ENCODE results near the gene C16orf74.
A peak's percentile ranks its signal among the peaks of the same experiment; 100 is the strongest.

The C16orf74 gene

DNA sequence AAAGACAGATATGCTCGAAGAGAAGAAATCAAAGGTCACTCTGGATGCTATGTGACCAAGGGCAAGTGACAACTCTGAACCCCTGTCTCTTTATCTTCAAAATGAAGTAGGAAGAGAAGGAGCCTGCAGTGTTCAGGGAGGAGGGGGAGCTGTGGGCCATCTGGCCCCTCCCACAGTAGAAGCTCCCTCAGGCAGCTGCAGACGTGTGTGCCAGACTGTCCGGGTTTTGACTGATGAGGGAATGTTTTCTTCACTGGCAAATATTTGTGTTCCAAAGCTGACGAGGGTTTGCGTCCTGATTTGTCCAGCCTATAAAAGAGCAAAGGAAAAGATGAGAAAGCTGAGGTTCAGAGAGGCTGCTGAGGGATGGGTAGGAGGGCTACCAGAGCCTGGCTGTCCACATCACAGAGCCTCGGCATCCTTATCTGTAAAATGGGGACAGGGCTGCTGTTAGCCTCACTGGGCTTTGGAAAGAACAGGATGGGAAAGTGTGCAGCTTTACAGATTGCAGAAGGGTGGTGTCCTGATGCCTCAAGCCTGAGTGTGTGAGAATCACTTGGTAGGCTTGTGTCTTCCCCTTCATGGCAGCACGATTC, 60.3 kb downstream of the C16orf74 start:
- peaks cover 41% of the 10 kb centered on the region for H3K27me3 Mint-ChIP-seq (ENCODE audit: low read depth, poor library complexity)
- peaks cover 24% of the 10 kb centered on the region for H3K4me1 Mint-ChIP-seq
- TF ChIP-seq, protein P1, sequence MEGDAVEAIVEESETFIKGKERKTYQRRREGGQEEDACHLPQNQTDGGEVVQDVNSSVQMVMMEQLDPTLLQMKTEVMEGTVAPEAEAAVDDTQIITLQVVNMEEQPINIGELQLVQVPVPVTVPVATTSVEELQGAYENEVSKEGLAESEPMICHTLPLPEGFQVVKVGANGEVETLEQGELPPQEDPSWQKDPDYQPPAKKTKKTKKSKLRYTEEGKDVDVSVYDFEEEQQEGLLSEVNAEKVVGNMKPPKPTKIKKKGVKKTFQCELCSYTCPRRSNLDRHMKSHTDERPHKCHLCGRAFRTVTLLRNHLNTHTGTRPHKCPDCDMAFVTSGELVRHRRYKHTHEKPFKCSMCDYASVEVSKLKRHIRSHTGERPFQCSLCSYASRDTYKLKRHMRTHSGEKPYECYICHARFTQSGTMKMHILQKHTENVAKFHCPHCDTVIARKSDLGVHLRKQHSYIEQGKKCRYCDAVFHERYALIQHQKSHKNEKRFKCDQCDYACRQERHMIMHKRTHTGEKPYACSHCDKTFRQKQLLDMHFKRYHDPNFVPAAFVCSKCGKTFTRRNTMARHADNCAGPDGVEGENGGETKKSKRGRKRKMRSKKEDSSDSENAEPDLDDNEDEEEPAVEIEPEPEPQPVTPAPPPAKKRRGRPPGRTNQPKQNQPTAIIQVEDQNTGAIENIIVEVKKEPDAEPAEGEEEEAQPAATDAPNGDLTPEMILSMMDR (IDR thresholded peaks at IDR 0.05): no peak
- H3K27ac Mint-ChIP-seq: no peak overlapping the region
- peaks cover 16% of the 10 kb centered on the region for H3K36me3 Mint-ChIP-seq (ENCODE audit: low read depth)
- no peak overlapping the region for H3K4me3 Mint-ChIP-seq
- H3K9me3 Mint-ChIP-seq: no peaks in the 10 kb centered on the region
- no peak for DNase-seq

DNA sequence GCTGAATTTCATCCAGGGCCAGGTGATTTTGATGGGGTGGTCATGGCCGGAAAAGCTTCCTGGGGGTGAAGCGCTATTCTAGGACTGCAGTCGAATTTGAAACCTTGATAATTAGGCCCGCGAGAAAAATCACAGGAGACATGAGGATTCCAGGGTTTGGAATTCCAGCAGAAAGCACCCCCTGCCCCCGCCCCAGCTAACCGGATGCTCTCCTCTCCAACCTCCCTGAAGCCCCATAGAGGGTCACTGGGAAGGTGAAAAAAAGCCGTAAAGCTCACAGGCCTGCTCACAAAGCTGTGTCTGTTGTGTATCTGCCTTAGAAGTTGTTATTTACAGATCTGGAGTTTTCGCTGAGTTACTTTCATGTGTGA, 61.0 kb downstream of the C16orf74 start:
- Mint-ChIP-seq H3K27me3 (ENCODE audit: low read depth, poor library complexity) (peaks cover 36% of the 10 kb centered on the region), H3K4me1 (peaks cover 24% of the 10 kb centered on the region), H3K9me3 (no peaks in the 10 kb centered on the region), H3K36me3 (ENCODE audit: low read depth) (peaks cover 16% of the 10 kb centered on the region), H3K27ac (no peak overlapping the region), H3K4me3 (no peak overlapping the region)
- no peak for DNase-seq
- TF ChIP-seq, protein P1 (IDR thresholded peaks at IDR 0.05): no peak

DNA sequence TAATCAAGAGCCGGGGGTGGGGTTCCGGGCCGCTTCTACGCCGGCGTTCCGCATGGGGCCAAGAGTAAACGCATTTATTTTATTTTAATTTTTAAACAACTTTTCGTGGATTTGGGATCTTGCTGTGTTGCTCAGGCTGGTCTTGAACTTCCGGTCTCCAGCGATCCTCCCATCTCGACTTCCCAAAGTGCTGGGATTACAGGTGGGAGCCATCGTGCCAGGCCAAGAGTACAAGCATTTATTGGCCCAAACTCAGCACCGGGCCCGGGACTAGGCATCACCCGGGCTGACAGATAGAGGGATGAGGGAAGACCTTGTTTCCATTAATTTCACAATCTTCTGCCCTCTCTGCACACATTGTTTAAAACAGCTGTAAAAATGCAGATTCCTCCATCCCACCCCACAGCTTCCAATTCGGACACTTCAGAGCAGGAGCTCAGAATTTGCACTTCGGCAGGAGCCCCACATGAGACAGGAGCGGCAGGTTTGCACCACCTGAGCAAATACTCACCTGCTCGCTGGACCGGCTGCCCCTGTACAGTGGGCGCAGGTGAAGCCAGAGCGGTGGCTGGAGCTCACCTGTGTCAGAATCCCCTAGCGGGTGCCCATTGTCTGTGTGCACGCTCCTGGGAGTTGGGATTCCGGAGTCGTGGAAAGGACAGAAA, 61.5 kb downstream of the C16orf74 start:
- peak overlapping the region; percentile 68 for H3K4me3 Mint-ChIP-seq
- peaks cover 18% of the 10 kb centered on the region for H3K36me3 Mint-ChIP-seq (ENCODE audit: low read depth)
- peaks cover 24% of the 10 kb centered on the region for H3K4me1 Mint-ChIP-seq
- DNase-seq: no peak
- H3K9me3 Mint-ChIP-seq: no peaks in the 10 kb centered on the region
- TF ChIP-seq, protein P1 (IDR thresholded peaks at IDR 0.05): no peak
- H3K27ac Mint-ChIP-seq: no peak overlapping the region
- H3K27me3 Mint-ChIP-seq (ENCODE audit: low read depth, poor library complexity): peaks cover 33% of the 10 kb centered on the region

DNA sequence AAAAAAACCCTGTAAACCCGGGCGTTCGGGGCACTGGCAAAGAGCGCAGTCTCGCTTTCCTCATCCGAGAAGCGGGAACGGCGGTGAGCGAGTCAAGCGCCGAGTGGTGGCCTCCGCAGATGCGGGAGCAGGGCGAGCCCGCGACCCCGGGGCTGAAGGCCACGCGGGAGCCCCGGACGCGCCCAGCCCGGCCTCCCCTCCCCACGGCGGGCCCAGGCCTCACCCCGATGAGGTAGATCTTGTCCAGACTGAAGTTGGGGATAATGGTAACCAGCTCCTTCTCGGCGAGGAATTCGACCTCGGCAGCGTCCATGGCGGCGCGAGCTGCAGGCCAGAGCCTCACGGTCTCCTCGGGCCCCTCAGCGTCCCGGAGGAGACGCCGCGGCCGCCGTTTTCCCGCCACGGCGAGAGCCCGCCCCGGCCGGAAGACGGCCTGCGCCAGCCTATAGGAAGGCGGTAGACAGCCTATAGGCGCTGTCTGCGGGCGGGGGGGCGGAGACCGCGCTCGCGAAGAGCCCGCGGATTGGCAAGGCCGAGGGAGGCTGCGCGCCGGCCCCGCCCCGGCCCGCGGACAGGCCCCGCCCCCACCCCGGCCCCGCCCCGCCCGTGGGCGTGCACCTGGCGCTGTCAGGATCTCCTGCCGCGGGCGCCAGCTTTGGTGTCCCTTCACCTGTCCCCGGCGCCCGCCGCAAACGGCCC, 62.2 kb downstream of the C16orf74 start, which contains the start of gene GINS2:
Gene GINS2 (minus strand): TSS at position 369 of the 699 bp plus-strand sequence. CDS start 56 bp downstream, at position 313.
- Mint-ChIP-seq H3K4me3 (peak within 1 kb of the TSS; percentile 79), H3K9me3 (no peaks in the 10 kb centered on the region), H3K27me3 (ENCODE audit: low read depth, poor library complexity) (peaks cover 33% of the 10 kb centered on the region), H3K4me1 (peaks cover 24% of the 10 kb centered on the region), H3K36me3 (ENCODE audit: low read depth) (peaks cover 21% of the 10 kb centered on the region), H3K27ac (no peak within 1 kb of the TSS)
- peak; percentile 92 for DNase-seq
- TF ChIP-seq, protein P1 (IDR thresholded peaks at IDR 0.05): no peak

DNA sequence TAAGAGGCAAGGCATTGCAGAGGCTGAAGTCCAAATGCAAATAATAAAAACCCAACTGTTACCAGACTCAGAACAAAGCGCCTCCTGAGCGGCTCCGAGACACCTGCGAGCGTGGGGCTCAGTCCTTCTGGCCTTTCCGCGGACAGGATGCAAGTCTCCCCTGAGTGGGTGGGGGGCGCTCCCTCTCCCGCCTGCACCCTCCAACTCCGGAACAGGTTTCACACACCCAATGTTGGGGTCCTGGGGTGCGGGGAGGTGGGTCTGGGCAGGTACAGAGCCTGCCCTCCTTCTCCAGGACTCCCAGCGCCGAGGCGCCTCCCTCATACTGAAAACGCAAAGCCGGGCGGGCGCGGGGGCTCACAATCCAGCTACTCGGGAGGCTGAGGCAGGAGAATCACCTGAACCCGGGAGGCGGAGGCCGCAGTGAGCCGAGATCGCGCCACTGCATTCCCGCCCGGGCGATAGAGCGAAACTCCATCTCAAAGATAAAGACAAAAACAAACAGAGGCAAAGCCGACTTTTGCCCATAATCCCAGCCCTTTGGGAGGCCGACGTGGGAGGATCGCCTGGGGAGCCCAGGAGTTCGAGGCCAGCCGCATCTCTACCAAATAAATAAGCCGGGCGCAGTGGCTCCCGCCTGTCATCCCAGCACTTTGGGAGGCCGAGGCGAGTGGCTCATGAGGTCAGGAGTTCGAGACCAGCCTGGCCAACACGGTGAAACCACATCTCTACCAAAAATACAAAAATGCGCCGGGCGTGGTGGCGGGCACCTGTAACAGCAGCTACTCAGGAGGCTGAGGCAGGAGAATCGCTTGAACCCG, 63.0 kb downstream of the C16orf74 start:
- Mint-ChIP-seq H3K27me3 (ENCODE audit: low read depth, poor library complexity) (peaks cover 32% of the 10 kb centered on the region), H3K4me1 (peaks cover 33% of the 10 kb centered on the region), H3K27ac (no peak overlapping the region), H3K4me3 (peak overlapping the region; percentile 79), H3K9me3 (no peaks in the 10 kb centered on the region), H3K36me3 (ENCODE audit: low read depth) (peaks cover 21% of the 10 kb centered on the region)
- no peak for DNase-seq
- TF ChIP-seq, protein P1 (IDR thresholded peaks at IDR 0.05): no peak

All from nephron progenitor cell (in vitro differentiated cells).